HG02763 (cell line): ENCODE results near the gene MYO10.

Experiments used
- ATAC-seq: cut with Tn5 transposase; IDR thresholded peaks from one replicate; pipeline ENCODE4 v1.9.1; 2021; ENCODE audit warnings: mild to moderate bottlenecking, moderate library complexity; ENCODE audit not compliant: unreplicated experiment

MYO10 gene

GRCh38 chr5:16918156-16918555 lies 17.9 kb downstream of the MYO10 start:
- no peak for ATAC-seq

- ATAC-seq = no peak
These were observed 19.7 kb downstream of the MYO10 start for GRCh38 chr5:16916262-16916878.

GRCh38 chr5:16914584-16914983 lies 21.5 kb downstream of the MYO10 start:
- ATAC-seq = no peak

GRCh38 chr5:16914108-16914435 lies 22.0 kb downstream of the MYO10 start:
- no peak for ATAC-seq

GRCh38 chr5:16913187-16914107 lies 22.6 kb downstream of the MYO10 start:
- no peak for ATAC-seq

- ATAC-seq = no peak
These were observed 24.0 kb downstream of the MYO10 start for GRCh38 chr5:16912080-16912479.

- no peak for ATAC-seq
These were observed 26.6 kb downstream of the MYO10 start for GRCh38 chr5:16909464-16909863.

- ATAC-seq = no peak
These were observed 28.8 kb downstream of the MYO10 start for GRCh38 chr5:16907270-16907669.

- no peak for ATAC-seq
These were observed 29.8 kb downstream of the MYO10 start for GRCh38 chr5:16906255-16906654.

- no peak for ATAC-seq
These were observed 32.4 kb downstream of the MYO10 start for GRCh38 chr5:16903480-16904300.

- ATAC-seq = no peak
These were observed 33.2 kb downstream of the MYO10 start for GRCh38 chr5:16902846-16903245.

- ATAC-seq = no peak
These were observed 35.0 kb downstream of the MYO10 start for GRCh38 chr5:16901021-16901644.

GRCh38 chr5:16899171-16899570 lies 36.9 kb downstream of the MYO10 start:
- ATAC-seq = no peak

GRCh38 chr5:16897800-16898199 lies 38.3 kb downstream of the MYO10 start:
- ATAC-seq = no peak

- no peak for ATAC-seq
These were observed 38.8 kb downstream of the MYO10 start for GRCh38 chr5:16897284-16897704.

GRCh38 chr5:16896767-16897166 lies 39.3 kb downstream of the MYO10 start:
- no peak for ATAC-seq

- ATAC-seq = no peak
These were observed 41.6 kb downstream of the MYO10 start for GRCh38 chr5:16894236-16895057.

GRCh38 chr5:16891033-16891432 lies 45.1 kb downstream of the MYO10 start:
- ATAC-seq = no peak

- ATAC-seq = no peak
These were observed 46.0 kb downstream of the MYO10 start for GRCh38 chr5:16889972-16890519.
